Panc1 (cell line): ENCODE data around the gene HDGFL2.

Experiments used
- CTCF ChIP-seq: fragments of 450-650 bp; IDR thresholded peaks from 2 replicates; pipeline ENCODE4 v1.5.1; 2017; ENCODE audit warnings: mild to moderate bottlenecking
- POLR2AphosphoS5 ChIP-seq: IDR thresholded peaks from 2 replicates; pipeline ENCODE4 v1.6.1; 2012; ENCODE audit warnings: mild to moderate bottlenecking, low read depth, low read length, moderate library complexity
- REST ChIP-seq, 2 experiments: IDR thresholded peaks; 2 replicates each; pipeline ENCODE4 v1.6.1; 2011 to 2012; ENCODE audit warnings: low read depth in 2 of 2, control low read depth in 1 of 2, low read length in 1 of 2, mild to moderate bottlenecking in 1 of 2, moderate library complexity in 1 of 2; ENCODE audit not compliant: insufficient read depth in 1 of 2

- no peak for TF ChIP-seq REST (IDR thresholded peaks at IDR 0.05; ENCODE audit: insufficient read depth in 1 of 2, low read depth in 2 of 2, low read length in 1 of 2)
- TF ChIP-seq CTCF, result no peak
- TF ChIP-seq POLR2AphosphoS5, result no peak
Measured at GRCh38 chr19:4432918-4433506, 39.1 kb upstream of the HDGFL2 start.
